Mesothelial cell of epicardium (in vitro differentiated cells): ENCODE results near the gene SLC9A4. TPM values are rescaled to one million over a fixed set of nuclear protein-coding genes. Genes with fewer than 3 reads are reported as not detected.

ENCODE experiments used
- DNase-seq, 2 experiments: peaks; one replicate each; pipeline ENCODE4 v3.0.0; 2021; ENCODE audit warnings: low spot score in 2 of 2; ENCODE audit not compliant: unreplicated experiment in 2 of 2
- H3K27ac Mint-ChIP-seq: 2 replicates; pipeline ENCODE4 v1.8.0; 2021; ENCODE audit warnings: mixed read lengths
- H3K27me3 Mint-ChIP-seq: 2 replicates; pipeline ENCODE4 v1.8.0; 2021; ENCODE audit warnings: low read depth, mixed read lengths
- H3K36me3 Mint-ChIP-seq: 2 replicates; pipeline ENCODE4 v1.8.0; 2021; ENCODE audit warnings: mixed read lengths
- H3K4me1 Mint-ChIP-seq: 2 replicates; pipeline ENCODE4 v1.8.0; 2021; ENCODE audit warnings: mixed read lengths
- H3K4me3 Mint-ChIP-seq: 2 replicates; pipeline ENCODE4 v1.8.0; 2021; ENCODE audit warnings: mild to moderate bottlenecking, moderate library complexity, mixed read lengths
- H3K9me3 Mint-ChIP-seq: 2 replicates; pipeline ENCODE4 v1.8.0; 2021; ENCODE audit warnings: mixed read lengths
- CTCF ChIP-seq: fragments of 200-600 bp; sonication (generic); IDR thresholded peaks from one replicate; pipeline ENCODE4 v1.5.0; 2021; ENCODE audit warnings: antibody characterized with exemption; ENCODE audit not compliant: unreplicated experiment
- total RNA-seq: library from RNA; stranded (reverse); gene quantifications from 3 replicates; pipeline ENCODE4 v1.2.1, GENCODE V29; 2021

SLC9A4 gene
- total RNA-seq, 1 donor from 2014 or later = 0.07 TPM

- no peaks in the 10 kb centered on the region for H3K36me3 Mint-ChIP-seq
- H3K4me3 Mint-ChIP-seq = no peak overlapping the region
- no peak for DNase-seq
- H3K4me1 Mint-ChIP-seq = peaks cover 8% of the 10 kb centered on the region
- H3K27ac Mint-ChIP-seq = peak overlapping the region; percentile 31
- H3K9me3 Mint-ChIP-seq = no peaks in the 10 kb centered on the region
- no peak for TF ChIP-seq CTCF
- H3K27me3 Mint-ChIP-seq = peaks cover 11% of the 10 kb centered on the region
Measured at GRCh38 chr2:102435741-102436140, 37.3 kb upstream of the SLC9A4 start.

- Mint-ChIP-seq H3K4me1 (peaks cover 8% of the 10 kb centered on the region), H3K4me3 (no peak overlapping the region), H3K27ac (peak overlapping the region; percentile 31), H3K27me3 (peaks cover 9% of the 10 kb centered on the region), H3K36me3 (no peaks in the 10 kb centered on the region), H3K9me3 (no peaks in the 10 kb centered on the region)
- no peak for TF ChIP-seq CTCF
- no peak for DNase-seq
Measured at GRCh38 chr2:102436323-102436722, 36.7 kb upstream of the SLC9A4 start.

- peaks cover 5% of the 10 kb centered on the region for H3K27me3 Mint-ChIP-seq
- TF ChIP-seq CTCF = no peak
Measured at GRCh38 chr2:102437122-102437521, 35.9 kb upstream of the SLC9A4 start.

GRCh38 chr2:102438111-102438510 lies 34.9 kb upstream of the SLC9A4 start:
- no peak overlapping the region for H3K27ac Mint-ChIP-seq
- no peak for TF ChIP-seq CTCF
- peaks cover 7% of the 10 kb centered on the region for H3K27me3 Mint-ChIP-seq
- H3K36me3 Mint-ChIP-seq = no peaks in the 10 kb centered on the region
- no peaks in the 10 kb centered on the region for H3K9me3 Mint-ChIP-seq
- no peak for DNase-seq
- no peak overlapping the region for H3K4me3 Mint-ChIP-seq
- peaks cover 10% of the 10 kb centered on the region for H3K4me1 Mint-ChIP-seq

More at GRCh38 chr2:102437122-102437521, 35.9 kb upstream of the SLC9A4 start:
- Mint-ChIP-seq H3K27ac (no peak overlapping the region), H3K36me3 (no peaks in the 10 kb centered on the region), H3K4me1 (peaks cover 8% of the 10 kb centered on the region), H3K9me3 (no peaks in the 10 kb centered on the region), H3K4me3 (no peak overlapping the region)
- no peak for DNase-seq

- H3K36me3 Mint-ChIP-seq = no peaks in the 10 kb centered on the region
- TF ChIP-seq CTCF = no peak
- no peak overlapping the region for H3K4me3 Mint-ChIP-seq
- H3K27me3 Mint-ChIP-seq = peaks cover 10% of the 10 kb centered on the region
- no peak for DNase-seq
- no peak overlapping the region for H3K27ac Mint-ChIP-seq
- no peaks in the 10 kb centered on the region for H3K9me3 Mint-ChIP-seq
- H3K4me1 Mint-ChIP-seq = peaks cover 10% of the 10 kb centered on the region
Measured at GRCh38 chr2:102438578-102438977, 34.4 kb upstream of the SLC9A4 start.
